Measurements from ENCODE around the gene NRCAM.
"Not testable (repeated sequence)": the region's sequence is repeated elsewhere in the genome, so short reads cannot be mapped to it uniquely, and the experiment has no call there.

Gene NRCAM

GRCh38 chr7:108455998-108456677 is at the start of gene NRCAM:
NRCAM (minus strand) TSS chr7:108456436; CDS start chr7:108240064, 216,372 bp downstream.
- Histone ChIP-seq H3K27ac (ENCODE audit: low read depth, low read length) (no peak within 1 kb of the TSS), H3K4me1 (ENCODE audit: control insufficient read depth, insufficient read depth, low read length) (no peaks in the 10 kb centered on the region), H3K36me3 (ENCODE audit: control insufficient read depth, insufficient read depth, low read length) (no peaks in the 10 kb centered on the region), H3K4me3 (ENCODE audit: low read length) (peak within 1 kb of the TSS; percentile 55), H3K9ac (ENCODE audit: low read length) (no peak within 1 kb of the TSS), H3K27me3 (ENCODE audit: control insufficient read depth, insufficient read depth, low read length) (peaks cover 4% of the 10 kb centered on the region)

- not testable (repeated sequence) for H3K36me3 ChIP-seq (ENCODE audit: control insufficient read depth, insufficient read depth, low read length); H3K9ac ChIP-seq (ENCODE audit: low read length); H3K27me3 ChIP-seq (ENCODE audit: control insufficient read depth, insufficient read depth, low read length); H3K4me1 ChIP-seq (ENCODE audit: control insufficient read depth, insufficient read depth, low read length); H3K27ac ChIP-seq (ENCODE audit: low read depth, low read length); H3K4me3 ChIP-seq (ENCODE audit: low read length)
Measured at GRCh38 chr7:108504576-108504975, 48.3 kb upstream of the NRCAM start.

- H3K36me3 ChIP-seq (ENCODE audit: control insufficient read depth, insufficient read depth, low read length): peaks cover 4% of the 10 kb centered on the region
- H3K4me3 ChIP-seq (ENCODE audit: low read length): no peak overlapping the region
- no peaks in the 10 kb centered on the region for H3K27me3 ChIP-seq (ENCODE audit: control insufficient read depth, insufficient read depth, low read length)
- H3K9ac ChIP-seq (ENCODE audit: low read length): no peak overlapping the region
- no peak overlapping the region for H3K27ac ChIP-seq (ENCODE audit: low read depth, low read length)
- no peaks in the 10 kb centered on the region for H3K4me1 ChIP-seq (ENCODE audit: control insufficient read depth, insufficient read depth, low read length)
Measured at GRCh38 chr7:108503112-108504026, 47.1 kb upstream of the NRCAM start.

- H3K27me3 ChIP-seq (ENCODE audit: control insufficient read depth, insufficient read depth, low read length): no peaks in the 10 kb centered on the region
- H3K4me1 ChIP-seq (ENCODE audit: control insufficient read depth, insufficient read depth, low read length): no peaks in the 10 kb centered on the region
- no peak overlapping the region for H3K27ac ChIP-seq (ENCODE audit: low read depth, low read length)
Measured at GRCh38 chr7:108499566-108499965, 43.3 kb upstream of the NRCAM start.

GRCh38 chr7:108498481-108498880 is 42.2 kb upstream of the NRCAM start:
- H3K4me3 ChIP-seq (ENCODE audit: low read length): no peak overlapping the region
- H3K27ac ChIP-seq (ENCODE audit: low read depth, low read length): no peak overlapping the region
- peaks cover 4% of the 10 kb centered on the region for H3K36me3 ChIP-seq (ENCODE audit: control insufficient read depth, insufficient read depth, low read length)
- no peaks in the 10 kb centered on the region for H3K27me3 ChIP-seq (ENCODE audit: control insufficient read depth, insufficient read depth, low read length)
- H3K9ac ChIP-seq (ENCODE audit: low read length): no peak overlapping the region
- H3K4me1 ChIP-seq (ENCODE audit: control insufficient read depth, insufficient read depth, low read length): no peaks in the 10 kb centered on the region

More at GRCh38 chr7:108499566-108499965, 43.3 kb upstream of the NRCAM start:
- no peak overlapping the region for H3K9ac ChIP-seq (ENCODE audit: low read length)
- H3K4me3 ChIP-seq (ENCODE audit: low read length): no peak overlapping the region
- H3K36me3 ChIP-seq (ENCODE audit: control insufficient read depth, insufficient read depth, low read length): peaks cover 4% of the 10 kb centered on the region

- H3K36me3 ChIP-seq (ENCODE audit: control insufficient read depth, insufficient read depth, low read length): peaks cover 4% of the 10 kb centered on the region
- no peaks in the 10 kb centered on the region for H3K4me1 ChIP-seq (ENCODE audit: control insufficient read depth, insufficient read depth, low read length)
- H3K9ac ChIP-seq (ENCODE audit: low read length): no peak overlapping the region
- H3K27ac ChIP-seq (ENCODE audit: low read depth, low read length): no peak overlapping the region
- H3K27me3 ChIP-seq (ENCODE audit: control insufficient read depth, insufficient read depth, low read length): no peaks in the 10 kb centered on the region
- H3K4me3 ChIP-seq (ENCODE audit: low read length): no peak overlapping the region
Measured at GRCh38 chr7:108497082-108497725, 41.0 kb upstream of the NRCAM start.

GRCh38 chr7:108492742-108493141 is 36.5 kb upstream of the NRCAM start:
- no peaks in the 10 kb centered on the region for H3K4me1 ChIP-seq (ENCODE audit: control insufficient read depth, insufficient read depth, low read length)
- H3K9ac ChIP-seq (ENCODE audit: low read length): no peak overlapping the region
- H3K27me3 ChIP-seq (ENCODE audit: control insufficient read depth, insufficient read depth, low read length): no peaks in the 10 kb centered on the region
- no peak overlapping the region for H3K27ac ChIP-seq (ENCODE audit: low read depth, low read length)
- H3K4me3 ChIP-seq (ENCODE audit: low read length): no peak overlapping the region
- H3K36me3 ChIP-seq (ENCODE audit: control insufficient read depth, insufficient read depth, low read length): no peaks in the 10 kb centered on the region

GRCh38 chr7:108488768-108489538 is 32.7 kb upstream of the NRCAM start:
- no peak overlapping the region for H3K9ac ChIP-seq (ENCODE audit: low read length)
- no peak overlapping the region for H3K27ac ChIP-seq (ENCODE audit: low read depth, low read length)
- H3K27me3 ChIP-seq (ENCODE audit: control insufficient read depth, insufficient read depth, low read length): no peaks in the 10 kb centered on the region
- H3K4me1 ChIP-seq (ENCODE audit: control insufficient read depth, insufficient read depth, low read length): no peaks in the 10 kb centered on the region
- H3K36me3 ChIP-seq (ENCODE audit: control insufficient read depth, insufficient read depth, low read length): peaks cover 4% of the 10 kb centered on the region
- H3K4me3 ChIP-seq (ENCODE audit: low read length): no peak overlapping the region

GRCh38 chr7:108487646-108488045 is 31.4 kb upstream of the NRCAM start:
- no peaks in the 10 kb centered on the region for H3K27me3 ChIP-seq (ENCODE audit: control insufficient read depth, insufficient read depth, low read length)
- H3K9ac ChIP-seq (ENCODE audit: low read length): no peak overlapping the region
- H3K4me1 ChIP-seq (ENCODE audit: control insufficient read depth, insufficient read depth, low read length): no peaks in the 10 kb centered on the region
- no peak overlapping the region for H3K27ac ChIP-seq (ENCODE audit: low read depth, low read length)
- H3K36me3 ChIP-seq (ENCODE audit: control insufficient read depth, insufficient read depth, low read length): peaks cover 4% of the 10 kb centered on the region
- no peak overlapping the region for H3K4me3 ChIP-seq (ENCODE audit: low read length)

GRCh38 chr7:108486291-108486966 is 30.2 kb upstream of the NRCAM start:
- H3K4me3 ChIP-seq (ENCODE audit: low read length): no peak overlapping the region
- no peaks in the 10 kb centered on the region for H3K4me1 ChIP-seq (ENCODE audit: control insufficient read depth, insufficient read depth, low read length)
- H3K27me3 ChIP-seq (ENCODE audit: control insufficient read depth, insufficient read depth, low read length): no peaks in the 10 kb centered on the region
- H3K36me3 ChIP-seq (ENCODE audit: control insufficient read depth, insufficient read depth, low read length): peaks cover 4% of the 10 kb centered on the region
- no peak overlapping the region for H3K27ac ChIP-seq (ENCODE audit: low read depth, low read length)
- no peak overlapping the region for H3K9ac ChIP-seq (ENCODE audit: low read length)

- H3K4me3 ChIP-seq (ENCODE audit: low read length): no peak overlapping the region
- H3K4me1 ChIP-seq (ENCODE audit: control insufficient read depth, insufficient read depth, low read length): no peaks in the 10 kb centered on the region
- peaks cover 9% of the 10 kb centered on the region for H3K36me3 ChIP-seq (ENCODE audit: control insufficient read depth, insufficient read depth, low read length)
- no peak overlapping the region for H3K27ac ChIP-seq (ENCODE audit: low read depth, low read length)
- no peaks in the 10 kb centered on the region for H3K27me3 ChIP-seq (ENCODE audit: control insufficient read depth, insufficient read depth, low read length)
- H3K9ac ChIP-seq (ENCODE audit: low read length): no peak overlapping the region
Measured at GRCh38 chr7:108484137-108484536, 27.9 kb upstream of the NRCAM start.

Data from rectal smooth muscle tissue (tissue), 1 donor.